Breast epithelium (tissue), 3 donors: Measurements from ENCODE around the gene TPST1.

Experiments used
- POLR2A ChIP-seq: fragments of 450-650 bp; IDR thresholded peaks from one replicate; pipeline ENCODE4 v1.6.1; 2016; ENCODE audit warnings: antibody characterized with exemption, mild to moderate bottlenecking, moderate library complexity
- TF ChIP-seq, protein P1 (sequence below), 3 donors: fragments of 450-650 bp; IDR thresholded peaks; one replicate each; pipeline ENCODE4 v1.5.1; 2016 to 2017; ENCODE audit warnings: antibody characterized with exemption in 3 of 3, mild to moderate bottlenecking in 3 of 3, moderate library complexity in 3 of 3

DNA sequence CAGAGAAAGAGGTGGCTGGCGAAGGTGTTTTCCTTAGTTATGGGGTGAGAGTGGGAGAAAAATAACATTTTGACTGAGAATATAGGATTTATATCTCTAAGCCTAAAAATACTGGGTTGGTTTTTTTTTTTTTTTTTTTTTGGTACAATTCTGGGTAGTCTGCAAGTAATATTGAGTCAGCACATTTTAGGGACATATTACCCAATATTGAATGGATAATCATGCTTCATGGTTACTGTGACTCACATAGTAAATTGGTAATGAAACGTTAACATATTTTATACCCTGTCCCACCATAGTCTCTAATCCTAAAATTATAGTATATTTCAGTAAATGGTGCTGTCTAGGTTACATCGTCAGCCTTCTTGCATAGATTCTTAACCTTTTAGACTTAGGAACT lies 91.4 kb downstream of the TPST1 start:
- TF ChIP-seq, protein P1, sequence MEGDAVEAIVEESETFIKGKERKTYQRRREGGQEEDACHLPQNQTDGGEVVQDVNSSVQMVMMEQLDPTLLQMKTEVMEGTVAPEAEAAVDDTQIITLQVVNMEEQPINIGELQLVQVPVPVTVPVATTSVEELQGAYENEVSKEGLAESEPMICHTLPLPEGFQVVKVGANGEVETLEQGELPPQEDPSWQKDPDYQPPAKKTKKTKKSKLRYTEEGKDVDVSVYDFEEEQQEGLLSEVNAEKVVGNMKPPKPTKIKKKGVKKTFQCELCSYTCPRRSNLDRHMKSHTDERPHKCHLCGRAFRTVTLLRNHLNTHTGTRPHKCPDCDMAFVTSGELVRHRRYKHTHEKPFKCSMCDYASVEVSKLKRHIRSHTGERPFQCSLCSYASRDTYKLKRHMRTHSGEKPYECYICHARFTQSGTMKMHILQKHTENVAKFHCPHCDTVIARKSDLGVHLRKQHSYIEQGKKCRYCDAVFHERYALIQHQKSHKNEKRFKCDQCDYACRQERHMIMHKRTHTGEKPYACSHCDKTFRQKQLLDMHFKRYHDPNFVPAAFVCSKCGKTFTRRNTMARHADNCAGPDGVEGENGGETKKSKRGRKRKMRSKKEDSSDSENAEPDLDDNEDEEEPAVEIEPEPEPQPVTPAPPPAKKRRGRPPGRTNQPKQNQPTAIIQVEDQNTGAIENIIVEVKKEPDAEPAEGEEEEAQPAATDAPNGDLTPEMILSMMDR (IDR thresholded peaks at IDR 0.05), result no peak
- no peak for TF ChIP-seq POLR2A
